ENCODE results near the gene SORCS1.

DNA sequence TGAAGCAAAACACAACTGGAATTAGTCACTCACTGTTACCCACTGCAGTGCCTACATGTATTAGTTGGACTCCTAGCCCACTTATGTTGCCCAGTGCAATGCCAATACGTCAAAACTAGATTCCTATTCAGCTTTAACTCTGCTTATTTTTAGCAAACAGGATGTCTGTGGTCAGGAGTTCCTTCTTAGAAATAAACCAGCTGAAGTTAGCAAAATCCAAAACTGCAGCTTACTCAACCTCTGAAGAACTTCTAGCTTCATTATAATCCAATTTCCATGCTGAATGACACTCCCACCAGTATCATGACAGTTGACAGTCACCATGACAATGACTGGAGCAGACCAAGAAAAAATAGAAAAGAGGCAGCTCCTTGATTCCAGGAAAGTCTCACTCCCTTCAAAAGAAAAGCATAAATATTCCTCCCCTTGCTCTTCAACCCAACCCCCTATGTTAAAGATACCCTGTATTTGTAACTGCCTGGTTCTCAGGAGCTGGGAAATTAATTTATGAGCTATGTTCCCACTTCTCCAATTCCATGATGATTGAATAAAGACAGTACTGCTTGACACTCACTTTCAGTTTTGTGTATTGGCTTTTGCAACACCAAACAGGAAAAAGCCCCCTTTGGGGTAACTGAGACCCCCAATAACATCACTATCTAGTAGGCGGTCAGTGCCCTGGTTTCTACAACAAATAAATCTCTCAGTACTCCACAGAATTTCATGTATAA is 327.4 kb downstream of the SORCS1 start:
- TF ChIP-seq EZH2 (IDR thresholded peaks at IDR 0.05; ENCODE audit: low read depth, unreplicated experiment) (no peak), POLR2AphosphoS5 (IDR thresholded peaks at IDR 0.05; ENCODE audit: low read depth) (no peak), EZH2phosphoT487 (IDR thresholded peaks at IDR 0.05; ENCODE audit: unreplicated experiment) (no peak), NANOG (IDR thresholded peaks at IDR 0.05; ENCODE audit: borderline replicate concordance) (no peak), ZNF114 (CRISPR knock-in tag; IDR thresholded peaks at IDR 0.05) (no peak), ZNF331 (CRISPR knock-in tag; IDR thresholded peaks at IDR 0.05; ENCODE audit: low read depth) (no peak), JUNB (IDR thresholded peaks at IDR 0.05; ENCODE audit: unreplicated experiment) (no peak), CREB1 (CRISPR knock-in tag; IDR thresholded peaks at IDR 0.05; ENCODE audit: low read depth) (no peak)
- TF ChIP-seq, protein P1, sequence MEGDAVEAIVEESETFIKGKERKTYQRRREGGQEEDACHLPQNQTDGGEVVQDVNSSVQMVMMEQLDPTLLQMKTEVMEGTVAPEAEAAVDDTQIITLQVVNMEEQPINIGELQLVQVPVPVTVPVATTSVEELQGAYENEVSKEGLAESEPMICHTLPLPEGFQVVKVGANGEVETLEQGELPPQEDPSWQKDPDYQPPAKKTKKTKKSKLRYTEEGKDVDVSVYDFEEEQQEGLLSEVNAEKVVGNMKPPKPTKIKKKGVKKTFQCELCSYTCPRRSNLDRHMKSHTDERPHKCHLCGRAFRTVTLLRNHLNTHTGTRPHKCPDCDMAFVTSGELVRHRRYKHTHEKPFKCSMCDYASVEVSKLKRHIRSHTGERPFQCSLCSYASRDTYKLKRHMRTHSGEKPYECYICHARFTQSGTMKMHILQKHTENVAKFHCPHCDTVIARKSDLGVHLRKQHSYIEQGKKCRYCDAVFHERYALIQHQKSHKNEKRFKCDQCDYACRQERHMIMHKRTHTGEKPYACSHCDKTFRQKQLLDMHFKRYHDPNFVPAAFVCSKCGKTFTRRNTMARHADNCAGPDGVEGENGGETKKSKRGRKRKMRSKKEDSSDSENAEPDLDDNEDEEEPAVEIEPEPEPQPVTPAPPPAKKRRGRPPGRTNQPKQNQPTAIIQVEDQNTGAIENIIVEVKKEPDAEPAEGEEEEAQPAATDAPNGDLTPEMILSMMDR (conservative IDR thresholded peaks at IDR 0.05; ENCODE audit: low read depth in 2 of 2) = no peak
- TF ChIP-seq, protein P2, sequence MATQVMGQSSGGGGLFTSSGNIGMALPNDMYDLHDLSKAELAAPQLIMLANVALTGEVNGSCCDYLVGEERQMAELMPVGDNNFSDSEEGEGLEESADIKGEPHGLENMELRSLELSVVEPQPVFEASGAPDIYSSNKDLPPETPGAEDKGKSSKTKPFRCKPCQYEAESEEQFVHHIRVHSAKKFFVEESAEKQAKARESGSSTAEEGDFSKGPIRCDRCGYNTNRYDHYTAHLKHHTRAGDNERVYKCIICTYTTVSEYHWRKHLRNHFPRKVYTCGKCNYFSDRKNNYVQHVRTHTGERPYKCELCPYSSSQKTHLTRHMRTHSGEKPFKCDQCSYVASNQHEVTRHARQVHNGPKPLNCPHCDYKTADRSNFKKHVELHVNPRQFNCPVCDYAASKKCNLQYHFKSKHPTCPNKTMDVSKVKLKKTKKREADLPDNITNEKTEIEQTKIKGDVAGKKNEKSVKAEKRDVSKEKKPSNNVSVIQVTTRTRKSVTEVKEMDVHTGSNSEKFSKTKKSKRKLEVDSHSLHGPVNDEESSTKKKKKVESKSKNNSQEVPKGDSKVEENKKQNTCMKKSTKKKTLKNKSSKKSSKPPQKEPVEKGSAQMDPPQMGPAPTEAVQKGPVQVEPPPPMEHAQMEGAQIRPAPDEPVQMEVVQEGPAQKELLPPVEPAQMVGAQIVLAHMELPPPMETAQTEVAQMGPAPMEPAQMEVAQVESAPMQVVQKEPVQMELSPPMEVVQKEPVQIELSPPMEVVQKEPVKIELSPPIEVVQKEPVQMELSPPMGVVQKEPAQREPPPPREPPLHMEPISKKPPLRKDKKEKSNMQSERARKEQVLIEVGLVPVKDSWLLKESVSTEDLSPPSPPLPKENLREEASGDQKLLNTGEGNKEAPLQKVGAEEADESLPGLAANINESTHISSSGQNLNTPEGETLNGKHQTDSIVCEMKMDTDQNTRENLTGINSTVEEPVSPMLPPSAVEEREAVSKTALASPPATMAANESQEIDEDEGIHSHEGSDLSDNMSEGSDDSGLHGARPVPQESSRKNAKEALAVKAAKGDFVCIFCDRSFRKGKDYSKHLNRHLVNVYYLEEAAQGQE (IDR thresholded peaks at IDR 0.05; ENCODE audit: unreplicated experiment) = no peak
- TF ChIP-seq, protein P3, sequence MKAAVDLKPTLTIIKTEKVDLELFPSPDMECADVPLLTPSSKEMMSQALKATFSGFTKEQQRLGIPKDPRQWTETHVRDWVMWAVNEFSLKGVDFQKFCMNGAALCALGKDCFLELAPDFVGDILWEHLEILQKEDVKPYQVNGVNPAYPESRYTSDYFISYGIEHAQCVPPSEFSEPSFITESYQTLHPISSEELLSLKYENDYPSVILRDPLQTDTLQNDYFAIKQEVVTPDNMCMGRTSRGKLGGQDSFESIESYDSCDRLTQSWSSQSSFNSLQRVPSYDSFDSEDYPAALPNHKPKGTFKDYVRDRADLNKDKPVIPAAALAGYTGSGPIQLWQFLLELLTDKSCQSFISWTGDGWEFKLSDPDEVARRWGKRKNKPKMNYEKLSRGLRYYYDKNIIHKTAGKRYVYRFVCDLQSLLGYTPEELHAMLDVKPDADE (IDR thresholded peaks at IDR 0.05) = no peak

Data from GM23338 (cell line).